Activated naive CD8-positive, alpha-beta T cell treated with anti-CD3 and anti-CD28 coated beads, Interleukin-2, amount 50 U/mL, for 16 hours (primary cell): ENCODE data around the gene GAB2.
"Not testable (repeated sequence)": the region's sequence is repeated elsewhere in the genome, so short reads cannot be mapped to it uniquely, and the experiment has no call there.

ENCODE experiments used
- DNase-seq: peaks from one replicate; pipeline ENCODE4 v3.0.0-alpha.2; 2020; ENCODE audit warnings: low read depth, low spot score

Gene GAB2

DNA sequence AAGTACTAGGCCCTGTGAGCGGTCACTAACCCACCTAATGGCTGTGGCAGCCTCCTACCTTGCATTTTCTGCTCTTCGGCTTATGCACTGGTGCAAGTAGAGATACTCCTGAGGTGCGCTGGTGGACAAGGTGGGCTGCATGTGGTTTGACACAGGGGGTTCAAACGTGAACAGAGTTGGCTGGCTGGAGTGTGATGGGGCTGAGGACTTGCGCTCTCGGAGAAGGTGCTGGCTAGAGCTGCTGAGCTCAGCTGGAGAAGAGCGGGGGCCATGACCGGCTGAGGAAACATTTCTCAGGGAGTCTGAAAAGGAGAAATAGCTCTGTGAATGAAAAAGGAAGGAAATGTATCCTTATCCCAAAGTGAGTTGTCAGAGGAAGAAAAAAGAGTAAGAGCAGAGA is 167.5 kb downstream of the GAB2 start:
- DNase-seq = no peak

DNA sequence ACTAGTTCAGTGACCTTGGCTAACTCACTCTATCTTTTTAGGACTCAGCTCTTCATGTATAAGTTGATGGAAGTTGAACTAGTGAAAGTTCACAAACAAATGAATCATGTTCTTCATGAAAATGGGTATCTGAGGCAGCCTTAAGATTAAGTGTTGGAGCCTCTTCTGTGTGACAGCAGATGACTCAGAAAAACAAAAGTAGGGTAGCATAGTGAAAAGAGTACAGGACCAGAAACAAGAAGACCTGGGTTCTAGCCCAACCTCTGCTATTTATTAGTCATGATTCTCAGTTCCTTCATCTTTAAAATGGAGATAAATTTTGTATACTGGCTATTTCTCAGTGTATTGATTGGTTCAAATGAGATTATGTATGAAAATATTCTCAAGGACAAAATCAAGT is 168.7 kb downstream of the GAB2 start:
- DNase-seq = no peak

DNA sequence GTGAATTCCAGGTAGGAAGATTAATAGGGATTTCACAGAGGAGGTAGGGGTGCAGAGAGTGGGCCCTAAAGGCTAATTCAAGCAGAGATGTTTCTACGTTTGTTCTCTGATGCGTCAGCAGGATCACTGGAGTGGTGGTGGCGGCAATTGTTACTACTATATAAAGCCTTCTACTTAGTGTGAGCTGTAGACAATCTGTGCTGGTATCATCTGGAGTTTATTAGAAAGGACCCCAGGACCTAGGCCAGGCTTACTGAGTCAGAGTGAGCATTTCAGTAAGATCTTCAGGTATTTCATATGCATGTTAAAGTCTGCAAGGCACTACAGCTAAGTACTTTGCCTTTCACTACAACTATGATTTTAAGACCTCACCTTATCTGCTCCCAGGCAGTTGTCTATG is 169.4 kb downstream of the GAB2 start:
- DNase-seq = no peak

DNA sequence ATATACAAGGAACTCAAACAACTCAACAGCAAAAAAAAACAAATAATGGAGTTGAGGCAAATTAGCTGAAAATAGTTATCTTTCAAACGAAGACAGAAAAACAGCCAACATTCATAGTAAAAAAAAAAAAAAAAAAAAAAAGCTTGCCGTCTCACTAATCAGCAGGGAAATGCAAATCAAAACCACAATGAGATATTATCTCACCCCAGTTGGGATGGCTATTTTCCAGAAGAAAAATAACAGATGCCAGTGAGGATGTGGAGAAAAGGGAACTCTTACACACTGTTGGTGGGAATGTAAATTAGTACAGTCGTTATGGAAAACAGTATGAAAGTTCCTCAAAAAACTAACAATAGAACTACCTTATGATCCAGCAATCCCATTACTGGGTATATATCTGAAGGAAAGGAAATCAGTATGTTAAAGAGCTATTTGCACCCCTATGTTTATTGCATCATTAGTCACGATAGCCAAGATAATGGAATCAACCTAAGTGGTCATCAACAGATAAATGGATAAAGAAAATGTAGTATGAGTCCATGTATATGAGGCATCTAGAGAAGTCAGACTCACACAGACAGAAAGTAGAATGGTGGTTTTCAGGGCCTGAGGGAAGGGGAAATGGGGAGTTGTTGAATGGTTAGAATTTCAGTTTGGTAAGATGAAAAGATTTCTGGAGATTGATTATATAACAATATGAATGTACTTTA is 172.9 kb downstream of the GAB2 start:
- DNase-seq = no peak

DNA sequence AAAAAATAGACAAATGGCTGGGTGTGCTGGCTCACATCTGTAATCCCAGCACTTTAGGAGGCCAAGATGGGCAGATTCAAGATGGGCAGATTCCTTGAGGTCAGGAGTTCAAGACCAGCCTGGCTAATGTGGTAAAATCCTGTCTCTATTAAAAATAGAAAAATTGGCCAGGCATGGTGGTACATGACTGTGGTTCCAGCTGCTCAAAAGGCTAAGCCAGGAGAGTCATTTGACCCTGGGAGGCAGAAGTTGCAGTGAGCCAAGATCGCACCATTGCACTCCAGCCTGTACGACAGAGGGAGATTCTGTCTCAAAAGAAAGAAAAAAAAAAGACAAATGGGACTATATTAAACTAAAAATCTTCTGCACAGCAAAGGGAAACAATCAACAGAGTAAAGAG is 173.5 kb downstream of the GAB2 start:
- no peak for DNase-seq

DNA sequence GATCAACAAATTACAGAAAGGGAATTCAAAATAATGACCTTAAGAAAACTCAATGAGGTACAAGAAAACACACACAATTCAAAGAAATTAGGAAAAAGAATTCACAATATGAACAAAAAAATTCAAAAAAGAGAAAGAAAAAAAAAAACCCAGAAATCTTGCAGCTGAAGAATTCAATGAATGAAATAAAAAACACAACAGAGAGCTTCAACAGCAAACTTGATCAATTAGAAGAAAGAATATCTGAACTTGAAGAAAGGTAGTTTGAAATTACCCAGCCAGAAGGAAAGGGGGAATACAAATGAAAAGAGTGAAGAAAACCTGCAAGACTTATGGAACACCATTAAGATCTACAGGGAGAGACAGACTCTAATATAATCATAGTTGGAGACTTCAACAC is 176.1 kb downstream of the GAB2 start:
- DNase-seq = no peak

DNA sequence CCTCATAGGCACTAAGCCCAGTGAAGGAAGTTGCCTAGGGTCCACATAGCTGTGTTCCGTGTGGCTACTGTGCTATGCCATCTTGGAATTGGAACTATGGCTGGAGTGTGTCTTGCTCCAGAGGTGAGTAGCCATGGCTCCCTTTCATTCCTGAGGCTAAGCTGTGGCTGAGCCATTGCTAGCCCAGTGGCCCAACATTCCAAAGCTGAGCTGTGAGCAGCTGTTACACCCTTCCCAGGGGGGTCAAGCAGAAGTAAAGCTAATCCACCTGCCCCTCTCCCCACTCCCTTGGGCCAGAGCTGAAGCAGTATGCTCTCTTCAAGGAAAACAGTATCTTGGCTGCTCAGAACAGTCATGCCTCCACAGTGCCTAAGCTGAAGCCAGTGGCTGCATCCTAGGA is 177.8 kb downstream of the GAB2 start:
- no peak for DNase-seq

DNA sequence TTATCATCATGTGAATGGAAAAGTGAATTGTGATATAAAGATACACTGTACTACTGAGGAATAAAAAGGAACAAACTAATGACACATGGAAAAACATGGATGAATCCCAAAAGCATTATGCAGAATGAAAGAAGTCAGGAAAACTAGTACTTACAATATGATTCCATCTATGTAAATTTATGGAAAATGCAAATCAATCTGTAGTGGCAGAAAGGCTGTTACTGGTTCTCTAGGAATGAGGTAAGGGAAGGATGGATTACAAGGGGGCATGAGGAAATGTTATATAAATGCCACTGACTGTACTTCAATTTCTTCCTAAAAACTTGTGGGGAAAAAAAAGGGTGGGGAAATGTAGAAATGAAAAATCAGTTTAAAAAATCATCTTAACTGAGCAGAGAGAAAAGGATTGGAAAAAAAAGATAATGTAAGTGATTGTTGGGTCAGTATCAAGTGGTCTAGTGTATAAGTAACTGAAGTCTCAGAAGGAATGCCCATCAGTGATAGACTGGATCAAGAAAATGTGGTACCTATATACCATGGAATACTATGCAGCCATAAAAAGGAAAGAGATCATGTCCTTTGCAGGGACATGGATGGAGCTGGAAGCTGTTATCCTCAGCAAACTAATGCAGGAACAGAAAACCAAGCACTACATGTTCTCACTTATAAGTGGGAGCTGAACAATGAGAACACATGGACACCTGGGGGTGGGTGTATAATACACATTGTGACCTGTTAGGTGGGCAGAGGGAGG is 180.2 kb downstream of the GAB2 start:
- no peak for DNase-seq

DNA sequence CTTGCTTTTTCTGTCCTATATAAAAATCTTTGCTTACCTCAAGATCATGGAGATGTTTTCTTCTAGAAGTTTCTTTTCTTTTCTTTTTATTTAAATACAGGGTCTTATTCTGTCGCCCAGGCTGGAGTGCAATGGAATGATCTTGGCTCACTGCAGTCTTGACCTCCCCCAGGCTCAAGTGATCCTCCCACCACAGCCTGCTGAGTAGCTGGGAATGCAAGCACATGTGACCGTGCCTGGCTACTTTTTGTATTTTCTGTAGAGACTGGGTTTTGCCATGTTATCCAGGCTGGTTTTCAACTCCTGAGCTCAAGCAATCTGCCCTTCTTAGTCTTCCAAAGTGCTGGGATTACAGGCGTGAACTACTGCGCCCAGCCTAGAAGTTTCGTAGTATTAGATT is 183.6 kb downstream of the GAB2 start:
- no peak for DNase-seq

DNA sequence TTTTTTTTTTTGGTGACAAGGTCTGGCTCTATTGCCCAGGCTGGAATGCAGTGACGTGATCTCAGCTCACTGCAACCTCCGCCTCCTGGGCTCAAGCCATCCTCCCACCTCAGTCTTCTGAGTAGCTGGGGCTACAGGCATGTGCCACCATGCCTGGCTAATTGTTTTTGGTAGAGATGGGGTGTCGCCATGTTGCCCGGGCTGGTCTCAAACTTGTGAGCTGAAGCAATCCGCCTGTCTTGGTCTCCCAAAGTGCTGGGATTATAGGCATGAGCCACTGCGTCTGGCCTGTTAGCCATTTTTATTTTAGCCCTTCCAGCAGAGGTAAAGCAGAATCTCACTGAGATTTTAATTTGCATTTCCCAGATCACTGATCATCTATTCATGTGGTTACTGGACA is 184.6 kb downstream of the GAB2 start:
- DNase-seq = not testable (repeated sequence)

DNA sequence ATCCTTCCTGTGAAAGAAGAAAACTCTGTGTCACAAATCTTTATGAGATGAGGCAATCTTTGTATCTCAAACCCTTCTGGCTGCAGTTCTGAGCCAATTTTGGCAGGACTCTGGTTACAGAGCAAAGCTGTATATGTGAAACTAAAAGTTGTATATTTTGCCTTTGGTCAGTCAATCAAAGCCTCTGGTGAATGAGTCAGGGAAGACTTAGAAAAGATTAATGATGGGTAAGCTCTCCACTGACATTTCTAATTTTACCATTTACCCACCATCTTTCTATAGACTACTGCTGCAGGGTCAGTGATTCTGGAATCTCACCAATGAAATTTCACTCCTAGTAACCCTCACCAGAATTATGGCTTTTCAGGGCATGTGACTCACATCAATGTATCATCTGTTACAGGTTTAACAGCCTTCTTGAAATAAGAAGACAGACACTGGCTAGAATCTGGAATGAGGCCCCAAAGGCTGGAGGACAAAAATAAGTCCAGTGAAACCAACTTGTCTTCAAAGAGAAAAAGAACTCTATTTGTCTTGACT is 185.6 kb downstream of the GAB2 start:
- no peak for DNase-seq

DNA sequence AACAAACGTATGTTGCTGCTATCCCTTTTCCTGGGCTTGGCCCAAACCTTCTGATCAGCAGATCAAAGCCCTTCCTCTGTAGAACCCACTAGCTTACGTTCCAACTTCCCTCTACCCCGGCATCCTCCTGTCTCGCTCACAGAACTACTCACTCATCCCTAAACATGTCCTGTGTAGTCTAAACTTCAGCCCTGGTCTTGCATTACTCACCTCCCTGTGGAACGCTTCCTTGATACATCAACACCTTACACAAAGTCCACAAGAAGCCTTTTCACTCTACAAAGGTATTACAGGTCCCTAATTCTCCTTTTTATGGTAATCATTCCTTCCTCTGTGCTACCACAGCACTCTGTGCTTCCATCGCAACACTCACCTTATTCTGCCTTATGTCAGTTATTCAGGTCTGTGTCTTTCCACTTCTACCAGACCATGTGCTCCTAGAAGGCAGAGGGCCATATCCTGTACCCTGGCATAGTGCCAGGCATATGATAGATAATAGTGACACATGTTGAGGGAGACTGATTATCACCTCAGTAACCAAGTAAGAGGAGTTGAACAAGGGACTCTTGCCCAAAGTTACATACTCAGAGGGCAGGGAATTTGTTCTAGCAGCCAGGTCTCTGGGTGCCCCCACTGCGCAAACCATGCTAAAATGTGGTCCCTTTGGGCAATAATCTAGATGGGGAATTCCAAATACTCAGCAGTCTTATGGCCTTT is 187.3 kb downstream of the GAB2 start:
- DNase-seq = no peak

DNA sequence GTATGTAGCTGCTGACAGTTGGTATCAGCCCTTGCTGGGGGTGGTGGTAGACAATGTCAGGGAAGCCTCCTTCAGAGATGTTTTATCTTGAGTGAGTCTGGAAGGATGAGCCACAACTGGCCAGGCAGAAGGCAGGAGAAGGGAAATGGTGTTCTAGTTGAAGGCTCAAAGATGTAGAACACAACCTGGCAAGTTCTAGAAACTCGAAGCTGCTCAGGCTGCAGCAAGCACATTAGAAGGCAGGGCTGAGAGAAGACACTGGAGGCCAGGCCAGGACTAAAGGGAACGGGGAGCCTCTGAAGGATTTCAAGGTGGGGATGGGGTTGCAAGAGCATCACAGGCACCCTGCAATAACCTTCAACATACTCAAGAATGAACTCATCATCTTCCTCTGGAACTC is 188.5 kb downstream of the GAB2 start:
- no peak for DNase-seq

DNA sequence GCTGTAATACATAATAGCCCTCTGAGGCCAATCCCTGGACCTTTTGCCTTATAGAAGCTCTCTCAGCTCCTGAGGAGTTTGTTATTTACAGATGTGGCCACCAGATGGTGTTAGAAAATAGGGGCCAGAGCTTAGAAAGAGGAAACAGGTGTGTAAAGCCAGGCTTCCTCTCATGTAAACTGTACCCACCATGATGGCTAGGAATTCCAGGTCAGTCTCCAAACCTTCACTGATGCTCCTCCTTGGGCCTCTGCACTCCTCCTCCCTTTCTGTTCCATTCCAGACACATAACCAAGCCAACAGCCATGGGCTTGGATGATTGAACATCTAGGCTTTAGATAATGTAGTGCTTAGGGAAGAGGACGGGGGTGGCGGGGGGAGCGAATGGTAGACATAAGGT is 189.2 kb downstream of the GAB2 start:
- DNase-seq = no peak

DNA sequence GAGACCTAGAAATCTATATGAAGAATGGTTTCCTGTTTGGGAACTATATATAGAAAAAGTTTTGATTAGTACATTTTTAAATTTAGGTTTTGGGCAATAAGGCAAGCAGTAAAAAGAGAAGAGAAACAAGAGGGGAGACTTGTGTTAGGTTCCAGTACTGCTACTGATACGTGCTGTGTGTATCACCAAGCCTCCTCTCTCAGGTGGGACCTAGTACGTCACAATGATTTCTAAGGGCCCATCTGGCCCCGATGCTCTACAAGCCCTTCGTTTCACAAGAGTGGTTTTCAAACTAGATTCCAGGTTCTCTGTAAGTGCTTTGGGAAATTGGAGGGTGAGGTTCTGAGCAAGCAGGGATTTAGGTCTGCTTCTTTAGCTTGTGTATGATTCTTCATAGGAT is 189.7 kb downstream of the GAB2 start:
- DNase-seq = no peak

DNA sequence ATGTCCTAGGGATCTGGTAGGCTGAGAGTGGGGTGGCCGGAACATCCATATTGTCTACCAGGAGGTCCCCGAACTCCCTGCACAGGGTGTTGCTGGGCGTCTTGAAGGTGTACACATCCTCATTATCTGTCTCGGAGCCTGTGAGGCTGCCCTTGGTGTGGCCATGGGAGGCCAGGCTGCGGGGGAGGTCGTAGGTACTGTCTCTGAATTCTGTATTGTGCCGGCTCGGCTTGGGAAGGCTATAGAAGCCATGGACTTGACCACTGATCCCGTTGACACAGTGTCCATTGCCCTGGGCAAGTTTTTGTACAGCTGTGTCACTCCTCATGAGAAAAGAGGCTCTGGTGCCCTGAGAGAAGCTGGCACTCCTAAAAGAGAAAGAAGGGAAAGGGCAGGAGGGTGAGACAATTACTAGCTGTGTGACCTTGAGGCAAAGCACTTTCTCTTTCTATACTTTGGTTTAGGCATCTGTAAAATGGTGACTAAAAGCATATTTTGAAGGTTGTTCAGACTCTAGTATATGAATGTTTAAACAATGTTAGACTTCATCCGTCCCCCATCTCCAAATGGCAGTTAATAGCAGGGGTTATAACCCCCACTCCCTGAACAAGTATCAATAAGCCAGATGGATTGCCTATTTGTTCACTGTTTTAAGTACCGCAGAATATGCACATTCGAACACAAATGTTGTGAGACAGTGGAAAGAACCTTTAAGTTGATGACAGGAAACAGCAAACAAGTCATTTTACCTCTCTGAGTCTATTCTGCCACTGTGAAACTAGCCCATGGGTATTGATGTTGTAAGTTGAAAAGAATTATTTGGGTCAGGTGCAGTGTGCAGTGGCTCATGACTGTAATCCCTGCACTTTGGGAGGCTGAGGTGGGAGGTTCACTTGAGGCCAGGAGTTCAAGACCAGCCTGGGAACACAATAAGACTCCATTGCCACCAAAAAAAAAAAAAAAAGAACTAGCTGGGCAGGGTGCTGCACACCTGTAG is 190.6 kb downstream of the GAB2 start:
- DNase-seq = no peak

DNA sequence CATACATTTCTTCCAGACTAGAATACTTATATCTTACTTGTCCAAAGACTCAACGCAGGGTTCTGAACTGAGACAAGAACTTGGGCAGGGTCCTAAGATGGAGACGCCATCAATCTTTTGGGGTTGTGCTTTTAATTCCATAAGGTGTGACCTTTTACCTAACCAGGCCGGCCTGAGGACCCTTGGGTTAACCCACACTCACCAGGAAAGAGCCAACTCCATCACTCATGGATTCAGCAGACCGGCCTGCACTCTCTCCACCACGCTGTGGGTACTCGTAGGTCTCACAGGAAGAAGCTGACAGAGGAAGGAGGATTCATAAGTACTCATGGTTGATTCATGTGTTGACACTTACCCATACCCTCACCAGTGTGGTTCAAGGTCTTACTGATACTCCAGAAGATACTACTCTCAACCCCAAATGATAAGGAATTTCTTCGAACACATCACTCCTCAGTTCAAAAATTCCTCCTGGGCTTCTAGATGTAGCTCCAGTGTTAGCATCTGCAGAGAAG is 192.7 kb downstream of the GAB2 start:
- DNase-seq = no peak

DNA sequence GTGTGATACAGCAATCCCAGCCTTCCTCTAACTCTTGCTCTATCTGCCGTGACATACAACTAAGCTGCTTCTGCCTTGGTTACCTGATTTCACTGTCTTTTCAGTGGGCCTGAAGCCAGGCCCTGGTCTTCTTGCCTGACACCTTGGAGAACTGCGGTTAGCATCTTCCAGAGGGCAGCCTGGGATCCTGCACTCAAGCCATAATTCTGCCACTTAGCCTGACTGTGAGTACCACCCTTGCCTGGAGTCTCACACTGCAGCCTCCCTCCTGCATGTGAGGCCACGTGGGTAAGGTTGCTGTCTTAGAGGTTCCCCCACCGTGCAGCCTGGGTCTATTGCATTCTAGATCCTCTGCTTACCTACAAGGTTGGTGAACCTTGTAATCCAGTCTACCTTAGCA is 193.1 kb downstream of the GAB2 start:
- DNase-seq = no peak

DNA sequence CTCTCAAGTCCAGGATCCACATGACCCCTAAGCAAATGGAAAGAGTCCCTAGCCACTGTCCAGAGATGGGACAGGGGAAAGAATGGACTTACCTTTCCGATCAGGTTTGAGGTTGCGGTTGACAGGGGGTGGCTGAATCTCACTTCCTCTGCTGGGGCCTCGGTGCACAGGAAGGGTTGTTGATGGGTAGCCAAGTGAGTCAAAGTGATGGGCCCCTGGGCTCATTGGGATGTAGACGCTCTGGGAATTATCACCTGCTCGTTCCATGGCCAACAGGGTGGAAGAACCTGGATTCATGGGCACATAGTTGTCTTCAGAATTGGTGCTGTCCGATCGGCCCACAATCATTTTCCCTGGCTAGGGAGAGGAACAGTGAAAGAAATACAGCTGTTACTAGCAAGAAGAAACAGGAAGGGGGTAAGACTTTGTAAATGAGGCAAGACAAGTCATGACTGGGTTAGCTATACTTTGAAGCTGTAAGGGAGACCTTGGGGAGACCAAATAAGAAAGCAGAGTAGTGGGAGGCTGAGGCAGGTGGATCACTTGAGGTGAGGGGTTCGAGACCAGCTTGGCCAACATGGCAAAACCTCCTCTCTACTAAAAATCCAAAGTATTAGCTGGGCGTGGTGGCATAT is 194.2 kb downstream of the GAB2 start:
- no peak for DNase-seq

DNA sequence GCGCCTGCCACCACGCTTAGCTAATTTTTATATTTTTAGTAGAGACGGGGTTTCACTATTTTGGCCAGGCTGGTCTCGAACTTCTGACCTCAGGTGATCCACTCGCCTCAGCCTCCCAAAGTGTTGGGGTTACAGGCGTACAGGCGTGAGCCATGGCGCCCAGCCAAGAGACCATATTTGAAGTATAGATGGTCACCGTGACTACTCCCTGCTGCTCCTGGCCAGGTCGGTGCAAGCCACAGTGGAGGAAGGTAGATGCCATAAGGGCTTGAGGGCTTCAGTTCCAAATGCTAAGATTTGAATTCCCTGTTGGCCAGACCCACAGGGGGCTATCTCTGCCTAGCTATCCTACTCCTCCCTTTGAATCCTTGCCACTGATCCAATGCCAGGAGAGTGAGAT is 194.9 kb downstream of the GAB2 start:
- not testable (repeated sequence) for DNase-seq
